HG03159 (cell line): ENCODE measurements around the gene MRRF.
"Not testable (repeated sequence)": the region's sequence is repeated elsewhere in the genome, so short reads cannot be mapped to it uniquely, and the experiment has no call there.

Experiments
- ATAC-seq: cut with Tn5 transposase; IDR thresholded peaks from one replicate; pipeline ENCODE4 v1.9.1; 2021; ENCODE audit warnings: mild to moderate bottlenecking, moderate library complexity; ENCODE audit not compliant: unreplicated experiment

The MRRF gene

GRCh38 chr9:122330466-122330865 lies 65.8 kb downstream of the MRRF start:
- ATAC-seq, result not testable (repeated sequence)

DNA sequence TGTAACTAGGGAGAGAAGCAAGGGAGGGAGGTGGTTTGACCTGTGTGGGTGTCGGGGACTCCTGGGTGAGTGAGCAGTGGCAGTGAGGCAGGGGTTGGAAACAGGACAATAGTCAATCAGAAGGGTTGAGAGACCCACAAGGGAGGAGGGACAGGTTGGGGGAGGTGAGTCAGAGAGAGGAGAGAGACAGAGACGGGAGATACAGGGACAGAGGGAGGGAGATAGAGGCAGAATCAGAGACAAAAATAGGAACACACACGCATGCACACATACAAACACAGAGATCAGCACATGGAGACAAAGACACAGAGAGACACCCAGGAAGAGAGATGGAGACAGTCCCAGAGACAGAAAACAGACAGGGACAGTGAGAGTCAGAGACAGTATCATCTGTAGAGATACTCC lies 66.8 kb downstream of the MRRF start:
- ATAC-seq, result no peak

DNA sequence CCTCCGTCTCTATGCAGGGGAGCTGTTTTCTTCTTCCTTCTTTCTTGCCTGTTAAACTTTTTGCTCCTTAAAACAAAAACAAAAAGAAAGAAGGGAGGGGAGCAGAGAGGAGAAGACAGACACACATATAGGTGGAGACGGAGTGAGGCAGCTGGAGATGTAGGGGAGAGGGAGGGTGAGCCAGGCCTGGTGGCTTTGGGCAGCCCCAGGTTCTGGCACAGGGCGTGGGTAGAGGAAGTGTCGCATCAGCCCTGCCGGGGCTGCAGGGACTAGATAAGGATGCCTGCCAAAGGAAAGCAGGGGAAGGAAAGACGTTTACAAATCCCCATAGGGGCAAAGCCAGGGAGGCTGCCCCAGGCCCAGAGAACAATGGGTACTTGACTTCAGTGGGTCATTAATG lies 67.4 kb downstream of the MRRF start:
- ATAC-seq, result no peak

- ATAC-seq, result no peak
Measured at GRCh38 chr9:122332644-122333043, 68.0 kb downstream of the MRRF start.

DNA sequence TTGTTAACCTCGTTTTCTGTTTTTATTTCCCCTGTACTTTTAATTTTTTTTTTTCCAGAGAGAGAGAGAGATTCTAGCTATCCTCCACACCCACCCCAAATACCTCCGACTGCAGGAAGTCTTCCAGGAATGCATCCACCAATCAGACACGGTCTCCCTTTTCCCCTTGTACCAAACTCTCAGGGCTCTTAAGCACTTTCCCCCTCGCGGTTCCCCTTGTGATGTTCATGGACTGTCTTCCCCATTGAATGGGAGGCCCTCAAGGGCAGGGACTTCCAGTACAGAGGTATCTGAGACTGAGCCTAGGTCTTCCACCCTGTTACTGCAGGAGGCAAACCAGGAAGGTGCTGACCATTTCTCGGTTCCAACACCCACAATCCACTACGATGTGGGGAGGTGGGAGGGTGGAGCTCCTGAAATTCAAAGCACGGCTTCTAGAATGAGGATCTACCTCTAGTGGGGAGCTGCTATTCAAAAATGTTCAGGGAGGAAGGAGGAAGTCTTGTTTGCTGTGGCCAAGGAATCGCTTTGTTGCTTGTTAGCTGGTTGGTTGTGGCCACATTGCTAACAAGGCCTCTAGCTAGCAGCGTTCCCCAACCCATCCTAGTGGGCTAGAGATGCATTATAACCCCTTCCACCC lies 68.6 kb downstream of the MRRF start:
- ATAC-seq, result no peak

- no peak for ATAC-seq
Measured at GRCh38 chr9:122334916-122335315, 70.2 kb downstream of the MRRF start.

GRCh38 chr9:122336189-122336588 lies 71.5 kb downstream of the MRRF start:
- no peak for ATAC-seq

- ATAC-seq, result no peak
Measured at GRCh38 chr9:122336866-122337555, 72.3 kb downstream of the MRRF start.

GRCh38 chr9:122337556-122337929 lies 72.9 kb downstream of the MRRF start:
- ATAC-seq, result no peak

DNA sequence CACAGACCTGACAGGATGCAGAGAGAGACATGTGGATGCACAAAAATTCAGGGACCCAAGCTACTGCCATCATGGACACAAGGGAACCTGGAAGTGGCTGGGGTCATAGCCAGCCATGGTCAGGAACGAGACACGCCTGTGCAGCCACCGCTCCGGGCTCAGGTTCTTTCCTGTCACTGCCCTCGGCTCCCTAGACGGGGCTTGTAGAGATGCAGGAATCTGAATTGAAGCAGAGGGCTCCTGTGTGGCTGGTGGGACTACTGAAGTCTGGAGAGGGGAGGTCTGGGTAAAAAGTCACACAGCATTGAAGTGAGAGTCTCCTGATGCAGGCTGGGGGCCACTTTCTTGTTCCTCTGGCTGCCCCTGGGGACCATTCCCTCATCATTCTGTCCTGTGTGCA lies 73.9 kb downstream of the MRRF start:
- ATAC-seq, result no peak

- no peak for ATAC-seq
Measured at GRCh38 chr9:122338994-122339393, 74.3 kb downstream of the MRRF start.

DNA sequence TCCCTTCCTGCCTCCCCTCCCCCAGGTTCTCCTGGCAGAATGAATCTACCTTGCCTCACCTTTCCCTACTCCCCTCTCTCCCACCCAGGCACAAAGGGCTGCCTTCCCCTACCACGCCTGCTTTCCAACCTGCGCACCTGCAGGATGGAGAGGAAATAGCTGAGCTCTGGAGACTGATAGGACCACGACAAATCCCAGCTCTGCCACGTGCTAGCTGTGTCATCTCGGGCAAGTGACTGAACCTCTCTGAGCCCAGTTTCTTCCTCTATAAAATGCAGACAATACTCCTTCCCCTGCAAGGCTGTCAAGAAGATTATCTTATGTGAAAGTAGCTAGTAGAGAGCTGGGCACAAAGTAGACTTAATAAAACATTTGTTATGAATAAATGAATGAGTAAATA lies 74.9 kb downstream of the MRRF start:
- ATAC-seq, result no peak

GRCh38 chr9:122340161-122340560 lies 75.5 kb downstream of the MRRF start:
- ATAC-seq, result no peak

- no peak for ATAC-seq
Measured at GRCh38 chr9:122342323-122343050, 77.8 kb downstream of the MRRF start.

- ATAC-seq, result no peak
Measured at GRCh38 chr9:122346478-122347347, 82.0 kb downstream of the MRRF start.

DNA sequence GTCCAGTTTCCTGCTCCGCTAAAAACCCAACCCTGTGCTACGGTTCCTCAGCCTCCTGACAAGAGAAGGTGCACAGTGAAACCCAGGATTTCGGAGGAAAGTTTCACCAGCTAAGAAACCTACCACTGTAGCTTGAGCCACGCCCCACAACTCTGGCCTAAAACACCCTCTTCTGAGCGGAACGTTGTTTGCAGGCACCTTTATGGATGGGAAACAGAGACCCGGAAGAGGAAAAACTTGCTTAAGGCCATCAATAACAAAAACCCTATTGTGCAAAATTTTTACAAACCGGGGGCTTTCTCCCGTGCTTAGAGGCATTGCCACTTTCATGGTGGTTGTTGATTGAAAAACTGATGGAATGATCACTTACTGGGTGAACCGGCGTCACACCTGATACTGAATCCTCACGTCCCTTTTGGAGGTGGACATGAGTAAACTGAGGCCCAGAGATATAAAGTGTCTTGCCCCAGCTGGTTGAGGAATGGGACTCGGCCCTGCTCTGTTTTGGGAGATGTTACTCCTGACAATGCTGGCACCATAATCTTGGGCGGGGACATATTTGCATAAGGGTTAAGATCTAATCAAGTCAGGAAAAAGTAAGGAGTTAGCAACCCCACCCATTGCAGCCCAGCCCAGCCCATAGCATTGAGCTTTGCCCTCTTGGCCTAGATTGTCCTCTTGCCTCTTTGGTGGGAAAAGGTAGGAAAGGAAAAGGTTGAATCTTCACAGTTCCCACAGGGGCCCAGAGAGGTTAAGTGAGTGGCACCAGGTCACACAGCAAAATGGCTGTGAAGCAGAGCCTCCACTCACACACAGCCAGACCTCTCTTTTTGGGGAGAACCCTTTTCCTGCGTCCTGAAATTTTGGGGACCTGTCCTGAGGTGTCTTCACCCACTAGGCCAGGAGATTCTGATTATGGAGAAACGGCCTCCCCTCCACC lies 82.9 kb downstream of the MRRF start:
- ATAC-seq, result no peak

- ATAC-seq, result no peak
Measured at GRCh38 chr9:122348288-122348777, 83.7 kb downstream of the MRRF start.

DNA sequence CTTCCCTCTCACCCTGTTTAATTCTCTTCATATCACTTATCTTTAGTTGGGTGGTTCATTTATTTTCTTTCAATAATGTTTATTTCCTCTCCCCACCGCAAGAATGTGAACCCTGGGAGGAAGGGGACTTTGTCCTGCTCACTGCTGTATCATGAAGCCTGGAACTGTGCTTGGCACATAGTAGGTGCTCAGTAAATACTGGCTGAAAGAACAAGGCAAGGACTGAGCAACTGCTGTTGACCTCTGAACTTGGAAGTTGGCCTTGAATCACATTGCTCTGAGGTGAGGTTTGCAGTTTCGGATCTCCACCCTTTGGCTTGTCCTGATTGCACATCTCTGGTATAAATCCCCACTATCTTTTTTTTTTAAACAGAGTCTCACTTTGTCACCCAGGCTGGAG lies 84.1 kb downstream of the MRRF start:
- no peak for ATAC-seq

DNA sequence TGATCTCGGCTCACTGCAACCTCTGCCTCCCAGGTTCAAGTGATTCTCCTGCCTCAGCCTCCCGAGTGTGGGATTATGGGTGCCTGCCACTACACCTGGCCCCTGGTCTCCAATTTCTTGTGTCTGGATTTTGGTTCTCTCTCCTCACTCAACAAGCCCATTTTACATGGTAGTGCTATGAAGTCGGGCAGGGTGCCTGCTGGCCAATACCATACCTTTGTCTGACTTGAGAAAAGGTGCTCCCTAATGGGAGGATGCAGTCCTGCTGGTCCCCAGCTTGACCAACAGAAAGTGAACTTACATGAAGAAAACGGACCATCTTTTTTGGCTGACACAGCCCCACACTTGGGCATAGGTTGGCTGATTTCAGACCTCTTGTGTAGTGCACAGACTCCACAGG lies 84.5 kb downstream of the MRRF start:
- ATAC-seq, result no peak
